Glomerular endothelial cell (primary cell): ENCODE results near the gene ABCB10. TPM values are rescaled to one million over a fixed set of nuclear protein-coding genes. Genes with fewer than 3 reads are reported as not detected.
"Not testable (repeated sequence)": the region's sequence is repeated elsewhere in the genome, so short reads cannot be mapped to it uniquely, and the experiment has no call there.

Experiments
- DNase-seq: peaks from one replicate; pipeline ENCODE4 v3.0.0-alpha.2; 2011; ENCODE audit warnings: low read depth, low spot score; ENCODE audit errors: extremely low read depth
- total RNA-seq: library from RNA; depleted of rRNA; stranded (reverse); fragments of >200 nt; gene quantifications from 2 replicates; pipeline ENCODE4 v1.2.3, GENCODE V29; 2015

ABCB10 gene
- total RNA-seq, 1 donor from 2014 or later, result 24.4 TPM

GRCh38 chr1:229480495-229480894, 78.0 kb downstream of the ABCB10 start:
- no peak for DNase-seq

- no peak for DNase-seq
Observed at GRCh38 chr1:229479660-229480399, 78.7 kb downstream of the ABCB10 start.

- DNase-seq, result no peak
Observed at GRCh38 chr1:229478852-229479251, 79.7 kb downstream of the ABCB10 start.

- DNase-seq, result not testable (repeated sequence)
Observed at GRCh38 chr1:229475859-229476258, 82.6 kb downstream of the ABCB10 start.

GRCh38 chr1:229474509-229474908, 84.0 kb downstream of the ABCB10 start:
- DNase-seq, result no peak

- no peak for DNase-seq
Observed at GRCh38 chr1:229471175-229471574, 87.3 kb downstream of the ABCB10 start.

GRCh38 chr1:229470406-229471043, 88.0 kb downstream of the ABCB10 start:
- no peak for DNase-seq

GRCh38 chr1:229466887-229467286, 91.6 kb downstream of the ABCB10 start:
- no peak for DNase-seq

Other genes starting within 250 kb of the ABCB10 start
- 2.4 and 3.6 TPM in 2 replicates for gene CCSAP, start 215.7 kb downstream of the ABCB10 start, total RNA-seq
- not detected in 2 replicates for gene ACTA1, start 124.6 kb downstream of the ABCB10 start, total RNA-seq
- gene NUP133, start 50.4 kb downstream of the ABCB10 start, total RNA-seq, result 29.9 and 30.8 TPM in 2 replicates
- gene TAF5L, start 67.4 kb upstream of the ABCB10 start, total RNA-seq, result 15.9 and 18.6 TPM in 2 replicates
- gene URB2, start 67.5 kb upstream of the ABCB10 start, total RNA-seq, result 7.8 and 10.3 TPM in 2 replicates